ENCODE data around the gene GAB2. TPM values are rescaled to one million over a fixed set of nuclear protein-coding genes. Genes with fewer than 3 reads are reported as not detected.

GAB2 gene
- total and polyA plus RNA-seq, 2 of the 13 experiments (the other 11 are each of a cell fraction or from before 2014, with no cell fraction given) = 4.1 to 8.6 TPM

DNA sequence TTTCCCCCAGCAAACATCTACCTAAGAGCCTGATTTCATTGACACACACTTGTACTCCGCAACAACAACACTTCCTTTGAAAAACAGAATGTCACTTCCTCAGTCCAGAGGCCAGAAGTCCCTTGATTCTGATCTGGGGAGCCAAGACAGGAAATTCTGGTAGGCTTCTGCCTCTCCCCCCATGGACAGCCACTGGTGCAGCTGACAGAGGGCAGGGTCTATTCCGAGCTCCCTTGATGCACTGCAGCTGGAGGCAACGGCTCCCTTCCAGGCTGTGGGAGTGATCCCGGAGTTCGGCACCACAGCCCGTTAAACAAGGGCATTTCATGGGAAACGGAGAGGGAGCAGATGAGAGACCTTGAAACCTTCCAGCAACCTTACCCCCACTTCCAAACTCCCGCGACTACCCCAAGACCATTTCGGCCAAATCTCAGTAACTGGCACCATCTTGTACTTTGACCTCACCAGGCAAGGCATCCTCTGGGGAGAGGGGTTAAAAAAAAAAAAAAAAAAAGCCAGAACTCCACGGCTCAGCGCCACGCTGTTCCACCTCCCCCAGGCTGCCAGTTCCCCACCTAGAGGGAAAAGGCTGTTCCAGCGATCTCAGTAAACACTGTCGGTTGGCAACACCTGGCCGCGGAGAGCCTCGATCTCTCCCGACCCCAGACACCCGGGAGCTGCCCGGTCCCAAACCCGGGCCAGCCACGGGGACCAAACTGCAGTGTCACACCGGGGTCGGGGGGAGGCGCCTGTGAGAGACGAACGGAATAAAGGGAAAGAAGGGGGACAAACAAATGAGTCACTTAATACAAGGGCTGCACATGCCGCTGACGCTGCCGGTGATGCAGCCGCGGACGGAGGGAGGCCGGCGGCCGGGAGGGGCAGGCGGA, 1.1 kb downstream of the GAB2 start (continued):
- TF ChIP-seq MAFK (conservative IDR thresholded peaks at IDR 0.05 in 1 of 2, IDR thresholded peaks at IDR 0.05 in 1 of 2; ENCODE audit: low read length in 2 of 2) (no peak), ELF1 (CRISPR knock-in tag; IDR thresholded peaks at IDR 0.05) (peak; percentile 23; the same call in 1 of the 2 replicates), HDAC6 (IDR thresholded peaks at IDR 0.05; ENCODE audit: low read depth, low read length) (no peak), SRY (CRISPR knock-in tag; IDR thresholded peaks at IDR 0.05) (no peak), RBM22 (optimal IDR thresholded peaks at IDR 0.05; ENCODE audit: low read length) (no peak), ZNF468 (CRISPR knock-in tag; IDR thresholded peaks at IDR 0.05) (no peak), JUN (CRISPR knock-in tag; IDR thresholded peaks at IDR 0.05) (peak; percentile 70), SOX5 (CRISPR knock-in tag; IDR thresholded peaks at IDR 0.05; ENCODE audit: borderline replicate concordance) (0 out of 2 replicates have a peak, but pooled peaks have one; percentile 6), GLI4 (CRISPR knock-in tag; IDR thresholded peaks at IDR 0.05; ENCODE audit: borderline replicate concordance) (no peak), ZNF230 (CRISPR knock-in tag; IDR thresholded peaks at IDR 0.05) (no peak), FOSL2 (CRISPR knock-in tag; IDR thresholded peaks at IDR 0.05) (peak; percentile 94), NFYC (CRISPR knock-in tag; IDR thresholded peaks at IDR 0.05) (no peak), ZKSCAN1 (IDR thresholded peaks at IDR 0.05; ENCODE audit: low read length) (no peak), CBX2 (IDR thresholded peaks at IDR 0.05; ENCODE audit: low read depth, low read length) (no peak), CBX2 (CRISPR knock-in tag; IDR thresholded peaks at IDR 0.05; ENCODE audit: low read depth) (no peak)
- TF ChIP-seq, protein P1, sequence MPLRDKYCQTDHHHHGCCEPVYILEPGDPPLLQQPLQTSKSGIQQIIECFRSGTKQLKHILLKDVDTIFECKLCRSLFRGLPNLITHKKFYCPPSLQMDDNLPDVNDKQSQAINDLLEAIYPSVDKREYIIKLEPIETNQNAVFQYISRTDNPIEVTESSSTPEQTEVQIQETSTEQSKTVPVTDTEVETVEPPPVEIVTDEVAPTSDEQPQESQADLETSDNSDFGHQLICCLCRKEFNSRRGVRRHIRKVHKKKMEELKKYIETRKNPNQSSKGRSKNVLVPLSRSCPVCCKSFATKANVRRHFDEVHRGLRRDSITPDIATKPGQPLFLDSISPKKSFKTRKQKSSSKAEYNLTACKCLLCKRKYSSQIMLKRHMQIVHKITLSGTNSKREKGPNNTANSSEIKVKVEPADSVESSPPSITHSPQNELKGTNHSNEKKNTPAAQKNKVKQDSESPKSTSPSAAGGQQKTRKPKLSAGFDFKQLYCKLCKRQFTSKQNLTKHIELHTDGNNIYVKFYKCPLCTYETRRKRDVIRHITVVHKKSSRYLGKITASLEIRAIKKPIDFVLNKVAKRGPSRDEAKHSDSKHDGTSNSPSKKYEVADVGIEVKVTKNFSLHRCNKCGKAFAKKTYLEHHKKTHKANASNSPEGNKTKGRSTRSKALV (CRISPR knock-in tag; IDR thresholded peaks at IDR 0.05) = no peak; the same call in 1 of the 2 replicates
- TF ChIP-seq, protein P2, sequence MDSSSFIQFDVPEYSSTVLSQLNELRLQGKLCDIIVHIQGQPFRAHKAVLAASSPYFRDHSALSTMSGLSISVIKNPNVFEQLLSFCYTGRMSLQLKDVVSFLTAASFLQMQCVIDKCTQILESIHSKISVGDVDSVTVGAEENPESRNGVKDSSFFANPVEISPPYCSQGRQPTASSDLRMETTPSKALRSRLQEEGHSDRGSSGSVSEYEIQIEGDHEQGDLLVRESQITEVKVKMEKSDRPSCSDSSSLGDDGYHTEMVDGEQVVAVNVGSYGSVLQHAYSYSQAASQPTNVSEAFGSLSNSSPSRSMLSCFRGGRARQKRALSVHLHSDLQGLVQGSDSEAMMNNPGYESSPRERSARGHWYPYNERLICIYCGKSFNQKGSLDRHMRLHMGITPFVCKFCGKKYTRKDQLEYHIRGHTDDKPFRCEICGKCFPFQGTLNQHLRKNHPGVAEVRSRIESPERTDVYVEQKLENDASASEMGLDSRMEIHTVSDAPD (CRISPR knock-in tag; IDR thresholded peaks at IDR 0.05) = no peak
- TF ChIP-seq, protein P3, sequence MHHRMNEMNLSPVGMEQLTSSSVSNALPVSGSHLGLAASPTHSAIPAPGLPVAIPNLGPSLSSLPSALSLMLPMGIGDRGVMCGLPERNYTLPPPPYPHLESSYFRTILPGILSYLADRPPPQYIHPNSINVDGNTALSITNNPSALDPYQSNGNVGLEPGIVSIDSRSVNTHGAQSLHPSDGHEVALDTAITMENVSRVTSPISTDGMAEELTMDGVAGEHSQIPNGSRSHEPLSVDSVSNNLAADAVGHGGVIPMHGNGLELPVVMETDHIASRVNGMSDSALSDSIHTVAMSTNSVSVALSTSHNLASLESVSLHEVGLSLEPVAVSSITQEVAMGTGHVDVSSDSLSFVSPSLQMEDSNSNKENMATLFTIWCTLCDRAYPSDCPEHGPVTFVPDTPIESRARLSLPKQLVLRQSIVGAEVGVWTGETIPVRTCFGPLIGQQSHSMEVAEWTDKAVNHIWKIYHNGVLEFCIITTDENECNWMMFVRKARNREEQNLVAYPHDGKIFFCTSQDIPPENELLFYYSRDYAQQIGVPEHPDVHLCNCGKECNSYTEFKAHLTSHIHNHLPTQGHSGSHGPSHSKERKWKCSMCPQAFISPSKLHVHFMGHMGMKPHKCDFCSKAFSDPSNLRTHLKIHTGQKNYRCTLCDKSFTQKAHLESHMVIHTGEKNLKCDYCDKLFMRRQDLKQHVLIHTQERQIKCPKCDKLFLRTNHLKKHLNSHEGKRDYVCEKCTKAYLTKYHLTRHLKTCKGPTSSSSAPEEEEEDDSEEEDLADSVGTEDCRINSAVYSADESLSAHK (CRISPR knock-in tag; IDR thresholded peaks at IDR 0.05; ENCODE audit: borderline replicate concordance) = no peak
- TF ChIP-seq, protein P4, sequence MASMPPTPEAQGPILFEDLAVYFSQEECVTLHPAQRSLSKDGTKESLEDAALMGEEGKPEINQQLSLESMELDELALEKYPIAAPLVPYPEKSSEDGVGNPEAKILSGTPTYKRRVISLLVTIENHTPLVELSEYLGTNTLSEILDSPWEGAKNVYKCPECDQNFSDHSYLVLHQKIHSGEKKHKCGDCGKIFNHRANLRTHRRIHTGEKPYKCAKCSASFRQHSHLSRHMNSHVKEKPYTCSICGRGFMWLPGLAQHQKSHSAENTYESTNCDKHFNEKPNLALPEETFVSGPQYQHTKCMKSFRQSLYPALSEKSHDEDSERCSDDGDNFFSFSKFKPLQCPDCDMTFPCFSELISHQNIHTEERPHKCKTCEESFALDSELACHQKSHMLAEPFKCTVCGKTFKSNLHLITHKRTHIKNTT (CRISPR knock-in tag; IDR thresholded peaks at IDR 0.05) = no peak
- TF ChIP-seq, protein P5, sequence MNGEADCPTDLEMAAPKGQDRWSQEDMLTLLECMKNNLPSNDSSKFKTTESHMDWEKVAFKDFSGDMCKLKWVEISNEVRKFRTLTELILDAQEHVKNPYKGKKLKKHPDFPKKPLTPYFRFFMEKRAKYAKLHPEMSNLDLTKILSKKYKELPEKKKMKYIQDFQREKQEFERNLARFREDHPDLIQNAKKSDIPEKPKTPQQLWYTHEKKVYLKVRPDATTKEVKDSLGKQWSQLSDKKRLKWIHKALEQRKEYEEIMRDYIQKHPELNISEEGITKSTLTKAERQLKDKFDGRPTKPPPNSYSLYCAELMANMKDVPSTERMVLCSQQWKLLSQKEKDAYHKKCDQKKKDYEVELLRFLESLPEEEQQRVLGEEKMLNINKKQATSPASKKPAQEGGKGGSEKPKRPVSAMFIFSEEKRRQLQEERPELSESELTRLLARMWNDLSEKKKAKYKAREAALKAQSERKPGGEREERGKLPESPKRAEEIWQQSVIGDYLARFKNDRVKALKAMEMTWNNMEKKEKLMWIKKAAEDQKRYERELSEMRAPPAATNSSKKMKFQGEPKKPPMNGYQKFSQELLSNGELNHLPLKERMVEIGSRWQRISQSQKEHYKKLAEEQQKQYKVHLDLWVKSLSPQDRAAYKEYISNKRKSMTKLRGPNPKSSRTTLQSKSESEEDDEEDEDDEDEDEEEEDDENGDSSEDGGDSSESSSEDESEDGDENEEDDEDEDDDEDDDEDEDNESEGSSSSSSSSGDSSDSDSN (CRISPR knock-in tag; IDR thresholded peaks at IDR 0.05) = peak; percentile 59
